Mesothelial cell of epicardium (in vitro differentiated cells): ENCODE data around the gene TDG. TPM values are rescaled to one million over a fixed set of nuclear protein-coding genes. Genes with fewer than 3 reads are reported as not detected.
"Not testable (repeated sequence)": the region's sequence is repeated elsewhere in the genome, so short reads cannot be mapped to it uniquely, and the experiment has no call there.

ENCODE experiments used
- DNase-seq, 2 experiments: peaks; one replicate each; pipeline ENCODE4 v3.0.0; 2021; ENCODE audit warnings: low spot score in 2 of 2; ENCODE audit not compliant: unreplicated experiment in 2 of 2
- H3K27ac Mint-ChIP-seq: 2 replicates; pipeline ENCODE4 v1.8.0; 2021; ENCODE audit warnings: mixed read lengths
- H3K27me3 Mint-ChIP-seq: 2 replicates; pipeline ENCODE4 v1.8.0; 2021; ENCODE audit warnings: low read depth, mixed read lengths
- H3K36me3 Mint-ChIP-seq: 2 replicates; pipeline ENCODE4 v1.8.0; 2021; ENCODE audit warnings: mixed read lengths
- H3K4me1 Mint-ChIP-seq: 2 replicates; pipeline ENCODE4 v1.8.0; 2021; ENCODE audit warnings: mixed read lengths
- H3K4me3 Mint-ChIP-seq: 2 replicates; pipeline ENCODE4 v1.8.0; 2021; ENCODE audit warnings: mild to moderate bottlenecking, moderate library complexity, mixed read lengths
- H3K9me3 Mint-ChIP-seq: 2 replicates; pipeline ENCODE4 v1.8.0; 2021; ENCODE audit warnings: mixed read lengths
- total RNA-seq: library from RNA; stranded (reverse); gene quantifications from 3 replicates; pipeline ENCODE4 v1.2.1, GENCODE V29; 2021
- TF ChIP-seq, protein P1 (sequence below): fragments of 200-600 bp; sonication (generic); IDR thresholded peaks from one replicate; pipeline ENCODE4 v1.5.0; 2021; ENCODE audit warnings: antibody characterized with exemption; ENCODE audit not compliant: unreplicated experiment

TDG gene
- total RNA-seq, 1 donor from 2014 or later: 46.2 TPM

DNA sequence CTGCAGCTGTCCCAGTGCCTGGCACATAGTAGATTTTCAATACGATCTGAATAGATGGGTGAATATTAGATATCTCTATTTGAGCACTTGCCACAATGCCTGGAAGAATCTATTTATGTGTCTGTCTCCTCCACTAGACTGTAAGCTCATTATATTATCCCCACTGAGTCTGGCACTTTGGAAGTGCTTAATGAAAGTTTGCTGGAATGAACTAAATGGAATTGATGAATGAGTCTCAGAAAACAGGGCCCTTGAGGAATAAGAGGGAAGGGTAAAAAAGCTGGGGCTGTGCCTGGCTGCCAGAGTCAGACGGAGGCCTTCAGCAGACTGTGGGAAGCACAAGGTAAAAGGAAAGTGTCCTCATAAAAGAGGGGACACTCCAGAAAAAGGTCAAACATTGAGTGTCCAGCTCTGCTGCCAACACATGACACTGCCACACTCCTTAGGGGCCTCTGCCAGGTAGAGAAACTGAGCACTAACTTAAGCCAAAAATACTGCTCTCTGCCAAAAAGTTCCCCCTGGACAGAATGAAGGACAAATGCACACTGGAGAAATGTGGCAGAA is 45.0 kb downstream of the TDG start:
- Mint-ChIP-seq H3K4me3 (no peak overlapping the region), H3K36me3 (peaks cover 2% of the 10 kb centered on the region), H3K4me1 (peaks cover 6% of the 10 kb centered on the region), H3K27ac (no peak overlapping the region), H3K9me3 (peaks cover 9% of the 10 kb centered on the region), H3K27me3 (peaks cover 8% of the 10 kb centered on the region)
- TF ChIP-seq, protein P1, sequence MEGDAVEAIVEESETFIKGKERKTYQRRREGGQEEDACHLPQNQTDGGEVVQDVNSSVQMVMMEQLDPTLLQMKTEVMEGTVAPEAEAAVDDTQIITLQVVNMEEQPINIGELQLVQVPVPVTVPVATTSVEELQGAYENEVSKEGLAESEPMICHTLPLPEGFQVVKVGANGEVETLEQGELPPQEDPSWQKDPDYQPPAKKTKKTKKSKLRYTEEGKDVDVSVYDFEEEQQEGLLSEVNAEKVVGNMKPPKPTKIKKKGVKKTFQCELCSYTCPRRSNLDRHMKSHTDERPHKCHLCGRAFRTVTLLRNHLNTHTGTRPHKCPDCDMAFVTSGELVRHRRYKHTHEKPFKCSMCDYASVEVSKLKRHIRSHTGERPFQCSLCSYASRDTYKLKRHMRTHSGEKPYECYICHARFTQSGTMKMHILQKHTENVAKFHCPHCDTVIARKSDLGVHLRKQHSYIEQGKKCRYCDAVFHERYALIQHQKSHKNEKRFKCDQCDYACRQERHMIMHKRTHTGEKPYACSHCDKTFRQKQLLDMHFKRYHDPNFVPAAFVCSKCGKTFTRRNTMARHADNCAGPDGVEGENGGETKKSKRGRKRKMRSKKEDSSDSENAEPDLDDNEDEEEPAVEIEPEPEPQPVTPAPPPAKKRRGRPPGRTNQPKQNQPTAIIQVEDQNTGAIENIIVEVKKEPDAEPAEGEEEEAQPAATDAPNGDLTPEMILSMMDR: no peak
- no peak for DNase-seq

DNA sequence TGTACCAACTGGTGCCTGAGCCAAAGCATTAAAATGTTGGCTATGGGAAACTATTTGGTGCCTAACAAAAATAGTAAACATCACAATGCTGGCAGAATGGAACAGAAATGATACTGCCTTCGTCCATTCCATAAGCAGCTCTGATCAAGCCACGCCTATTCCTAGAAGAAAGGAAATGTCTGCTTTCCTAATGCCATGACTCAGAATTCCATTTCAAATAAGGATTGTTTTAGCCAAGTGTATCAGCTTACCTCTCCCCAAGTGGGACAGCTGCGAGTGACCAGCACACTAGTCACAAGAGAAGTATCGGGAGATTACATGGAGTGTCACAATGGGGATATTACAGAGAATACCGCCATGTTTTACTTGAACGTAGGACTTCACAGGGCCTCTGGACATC is 45.6 kb downstream of the TDG start:
- H3K9me3 Mint-ChIP-seq: peaks cover 9% of the 10 kb centered on the region
- TF ChIP-seq, protein P1: no peak
- H3K4me1 Mint-ChIP-seq: peaks cover 6% of the 10 kb centered on the region
- no peak for DNase-seq
- no peak overlapping the region for H3K27ac Mint-ChIP-seq
- H3K27me3 Mint-ChIP-seq: peaks cover 8% of the 10 kb centered on the region
- no peak overlapping the region for H3K4me3 Mint-ChIP-seq
- peaks cover 2% of the 10 kb centered on the region for H3K36me3 Mint-ChIP-seq

DNA sequence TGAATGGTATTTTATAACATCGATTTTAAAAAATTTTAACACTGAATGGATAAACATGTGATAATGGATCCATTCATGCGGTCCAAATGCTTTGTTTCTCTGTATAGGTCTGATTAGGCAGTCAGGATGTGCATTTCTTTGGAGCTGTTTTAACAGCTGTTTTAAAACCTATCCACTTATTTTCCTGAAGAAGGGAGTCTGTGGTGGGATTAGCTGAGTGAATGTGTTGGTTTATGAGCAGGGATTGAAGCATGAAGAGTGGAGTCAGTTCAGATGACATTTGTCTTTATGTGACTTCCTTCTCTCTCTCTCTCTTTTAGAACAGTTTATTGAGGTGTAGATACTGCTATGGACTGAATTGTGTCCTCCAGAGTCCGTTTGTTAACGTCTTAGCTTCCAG is 46.7 kb downstream of the TDG start:
- Mint-ChIP-seq H3K4me3 (no peak overlapping the region), H3K9me3 (peaks cover 9% of the 10 kb centered on the region), H3K27me3 (peaks cover 6% of the 10 kb centered on the region), H3K36me3 (peaks cover 2% of the 10 kb centered on the region), H3K4me1 (peaks cover under 1% of the 10 kb centered on the region), H3K27ac (no peak overlapping the region)
- TF ChIP-seq, protein P1: no peak
- DNase-seq: no peak

GRCh38 chr12:104021862-104022261 is 56.2 kb downstream of the TDG start:
- DNase-seq, H3K9me3 Mint-ChIP-seq, H3K4me1 Mint-ChIP-seq, H3K27ac Mint-ChIP-seq, H3K36me3 Mint-ChIP-seq, H3K4me3 Mint-ChIP-seq: not testable (repeated sequence)
- H3K27me3 Mint-ChIP-seq: peaks cover 38% of the 10 kb centered on the region

DNA sequence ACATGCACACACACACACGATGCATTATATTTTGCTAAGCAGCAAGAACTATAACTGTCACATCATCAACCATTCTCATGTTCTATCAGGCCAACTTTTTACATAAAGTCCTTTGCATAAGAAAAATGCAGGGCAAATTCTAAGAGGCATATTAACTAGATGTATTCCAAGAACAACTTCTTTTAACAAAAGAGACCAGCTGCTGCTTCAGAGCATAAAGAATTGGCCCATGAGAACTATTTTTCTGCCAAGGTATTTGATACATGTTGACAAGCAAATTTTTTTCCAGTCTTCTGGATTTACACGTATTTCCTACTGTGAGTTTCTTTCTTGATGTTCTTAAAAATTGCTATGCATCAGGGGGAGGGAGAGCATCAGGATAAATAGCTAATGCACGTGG is 57.1 kb downstream of the TDG start:
- TF ChIP-seq, protein P1: no peak
- Mint-ChIP-seq H3K27me3 (peaks cover 38% of the 10 kb centered on the region), H3K9me3 (peaks cover 7% of the 10 kb centered on the region), H3K4me3 (no peak overlapping the region), H3K4me1 (peaks cover 5% of the 10 kb centered on the region), H3K27ac (no peak overlapping the region), H3K36me3 (no peaks in the 10 kb centered on the region)
- no peak for DNase-seq

GRCh38 chr12:104023710-104024109 is 58.0 kb downstream of the TDG start:
- Mint-ChIP-seq H3K36me3 (no peaks in the 10 kb centered on the region), H3K4me3 (no peak overlapping the region), H3K4me1 (peaks cover 6% of the 10 kb centered on the region), H3K9me3 (peaks cover 7% of the 10 kb centered on the region), H3K27me3 (peaks cover 39% of the 10 kb centered on the region), H3K27ac (no peak overlapping the region)
- no peak for DNase-seq
- TF ChIP-seq, protein P1: no peak
